ENCODE measurements around the gene CAPZB. TPM values are rescaled to one million over a fixed set of nuclear protein-coding genes. Genes with fewer than 3 reads are reported as not detected.

Gene CAPZB
- total RNA-seq, 1 experiment from 2014 or later, result 201 TPM

- DNase-seq, result no peak
- H3K27me3 ChIP-seq (ENCODE audit: control insufficient read depth, insufficient read depth, low read length), result no peaks in the 10 kb centered on the region
- peaks cover 11% of the 10 kb centered on the region for H3K36me3 ChIP-seq (replicated peaks; ENCODE audit: control insufficient read depth, insufficient read depth, low read length)
- no peak overlapping the region for H3K4me3 ChIP-seq (ENCODE audit: insufficient read depth, low read depth, low read length)
Observed at GRCh38 chr1:19357299-19357986, 127.9 kb downstream of the CAPZB start.

- peaks cover 13% of the 10 kb centered on the region for H3K36me3 ChIP-seq (replicated peaks; ENCODE audit: control insufficient read depth, insufficient read depth, low read length)
- DNase-seq, result no peak
- H3K4me3 ChIP-seq (ENCODE audit: insufficient read depth, low read depth, low read length), result no peak overlapping the region
- H3K27me3 ChIP-seq (ENCODE audit: control insufficient read depth, insufficient read depth, low read length), result no peaks in the 10 kb centered on the region
Observed at GRCh38 chr1:19356266-19356665, 129.1 kb downstream of the CAPZB start.

GRCh38 chr1:19354531-19354981, 130.8 kb downstream of the CAPZB start:
- peaks cover 13% of the 10 kb centered on the region for H3K36me3 ChIP-seq (replicated peaks; ENCODE audit: control insufficient read depth, insufficient read depth, low read length)
- no peak for DNase-seq
- H3K27me3 ChIP-seq (ENCODE audit: control insufficient read depth, insufficient read depth, low read length), result no peaks in the 10 kb centered on the region
- H3K4me3 ChIP-seq (ENCODE audit: insufficient read depth, low read depth, low read length), result no peak overlapping the region

DNA sequence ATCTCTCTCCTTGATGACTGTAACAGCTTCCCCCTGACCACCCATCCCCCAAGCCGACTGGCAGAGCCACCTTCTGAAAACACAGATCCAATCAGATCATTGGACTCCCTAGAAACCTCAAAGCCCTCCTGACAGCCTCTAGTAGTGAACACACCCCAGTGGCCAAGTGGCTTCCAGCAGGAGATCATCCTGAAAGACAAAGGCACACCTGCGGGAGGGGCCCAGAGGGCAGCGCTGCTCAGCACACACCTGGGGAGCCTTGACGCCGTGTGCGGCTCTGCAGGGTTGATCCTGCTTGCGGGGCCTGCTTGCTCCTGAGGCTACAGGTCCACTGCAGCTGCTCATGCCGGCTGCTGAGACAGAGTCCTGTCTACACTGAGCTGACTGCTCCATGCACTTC, 131.7 kb downstream of the CAPZB start:
- Histone ChIP-seq H3K27me3 (ENCODE audit: control insufficient read depth, insufficient read depth, low read length) (no peaks in the 10 kb centered on the region), H3K36me3 (replicated peaks; ENCODE audit: control insufficient read depth, insufficient read depth, low read length) (peaks cover 13% of the 10 kb centered on the region), H3K4me3 (ENCODE audit: insufficient read depth, low read depth, low read length) (no peak overlapping the region)
- DNase-seq, result peak; percentile 94

GRCh38 chr1:19352839-19353238, 132.5 kb downstream of the CAPZB start:
- Histone ChIP-seq H3K4me3 (ENCODE audit: insufficient read depth, low read depth, low read length) (no peak overlapping the region), H3K27me3 (ENCODE audit: control insufficient read depth, insufficient read depth, low read length) (no peaks in the 10 kb centered on the region), H3K36me3 (replicated peaks; ENCODE audit: control insufficient read depth, insufficient read depth, low read length) (peaks cover 13% of the 10 kb centered on the region)
- no peak for DNase-seq

- H3K36me3 ChIP-seq (replicated peaks; ENCODE audit: control insufficient read depth, insufficient read depth, low read length), result peaks cover 13% of the 10 kb centered on the region
- no peak overlapping the region for H3K4me3 ChIP-seq (ENCODE audit: insufficient read depth, low read depth, low read length)
- no peak for DNase-seq
- H3K27me3 ChIP-seq (ENCODE audit: control insufficient read depth, insufficient read depth, low read length), result no peaks in the 10 kb centered on the region
Observed at GRCh38 chr1:19351873-19352272, 133.5 kb downstream of the CAPZB start.

GRCh38 chr1:19350566-19350965, 134.8 kb downstream of the CAPZB start:
- peaks cover 6% of the 10 kb centered on the region for H3K36me3 ChIP-seq (replicated peaks; ENCODE audit: control insufficient read depth, insufficient read depth, low read length)
- no peak overlapping the region for H3K4me3 ChIP-seq (ENCODE audit: insufficient read depth, low read depth, low read length)

DNA sequence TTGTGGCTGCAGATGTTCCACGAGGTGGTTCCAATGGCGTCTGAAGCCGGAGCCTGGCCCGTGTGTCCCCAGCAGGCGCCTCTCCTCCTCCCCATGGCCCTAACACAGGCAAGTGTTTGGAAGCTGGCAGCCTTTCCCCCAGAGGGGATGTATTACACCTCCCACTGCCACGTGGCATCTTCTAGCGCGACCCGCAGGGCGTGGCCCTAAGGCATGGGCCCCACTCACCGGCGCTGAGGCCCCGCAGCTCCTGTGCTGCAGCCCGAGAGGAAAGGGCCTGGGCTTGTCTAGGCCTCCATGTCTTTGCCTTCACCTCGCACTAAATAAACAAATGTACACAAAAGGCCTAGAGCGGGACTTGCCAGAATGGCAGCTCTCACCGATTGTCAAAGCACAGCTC, 135.3 kb downstream of the CAPZB start:
- Histone ChIP-seq H3K4me3 (ENCODE audit: insufficient read depth, low read depth, low read length) (no peak overlapping the region), H3K27me3 (ENCODE audit: control insufficient read depth, insufficient read depth, low read length) (no peaks in the 10 kb centered on the region), H3K36me3 (replicated peaks; ENCODE audit: control insufficient read depth, insufficient read depth, low read length) (peaks cover 5% of the 10 kb centered on the region)
- DNase-seq, result no peak

More at GRCh38 chr1:19350566-19350965, 134.8 kb downstream of the CAPZB start:
- no peaks in the 10 kb centered on the region for H3K27me3 ChIP-seq (ENCODE audit: control insufficient read depth, insufficient read depth, low read length)
- no peak for DNase-seq

DNA sequence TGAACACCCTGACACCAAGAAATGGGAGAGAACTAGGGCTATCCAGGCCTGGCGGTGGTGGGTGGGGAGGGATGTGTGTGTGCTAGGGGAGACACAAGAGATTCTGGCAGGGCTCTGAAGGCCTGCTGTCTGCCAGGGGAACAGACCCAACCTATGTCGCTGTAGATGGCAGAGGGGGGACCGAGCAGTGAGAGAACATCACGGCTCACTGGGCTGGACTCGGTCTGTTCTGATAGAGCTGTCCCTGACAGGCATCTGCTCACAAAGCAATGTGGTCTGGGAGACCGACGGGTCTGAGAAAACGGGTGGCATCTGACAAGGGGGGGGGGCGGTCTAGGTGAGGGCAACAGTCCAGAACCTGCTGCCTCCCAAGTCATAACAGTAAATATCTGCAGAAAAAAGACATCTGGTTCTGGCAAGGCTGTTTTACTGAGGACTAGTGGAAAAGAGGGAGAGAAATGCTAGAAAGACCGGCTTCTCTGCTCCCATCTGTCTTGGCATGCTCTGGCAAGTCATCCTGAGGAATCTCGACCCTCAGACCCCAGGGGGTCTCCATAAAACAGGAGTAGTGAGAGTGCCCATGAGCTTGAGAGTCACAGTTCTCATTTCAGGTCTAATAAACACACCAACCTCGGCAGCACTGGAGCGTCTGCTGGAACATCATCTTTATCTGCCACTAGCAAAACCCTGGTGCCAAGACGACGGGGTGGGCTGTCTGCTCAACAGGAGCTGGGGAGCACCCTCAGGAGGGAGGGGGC, 136.7 kb downstream of the CAPZB start:
- Histone ChIP-seq H3K36me3 (replicated peaks; ENCODE audit: control insufficient read depth, insufficient read depth, low read length) (peaks cover 13% of the 10 kb centered on the region), H3K27me3 (ENCODE audit: control insufficient read depth, insufficient read depth, low read length) (no peaks in the 10 kb centered on the region), H3K4me3 (ENCODE audit: insufficient read depth, low read depth, low read length) (no peak overlapping the region)
- DNase-seq, result no peak

DNA sequence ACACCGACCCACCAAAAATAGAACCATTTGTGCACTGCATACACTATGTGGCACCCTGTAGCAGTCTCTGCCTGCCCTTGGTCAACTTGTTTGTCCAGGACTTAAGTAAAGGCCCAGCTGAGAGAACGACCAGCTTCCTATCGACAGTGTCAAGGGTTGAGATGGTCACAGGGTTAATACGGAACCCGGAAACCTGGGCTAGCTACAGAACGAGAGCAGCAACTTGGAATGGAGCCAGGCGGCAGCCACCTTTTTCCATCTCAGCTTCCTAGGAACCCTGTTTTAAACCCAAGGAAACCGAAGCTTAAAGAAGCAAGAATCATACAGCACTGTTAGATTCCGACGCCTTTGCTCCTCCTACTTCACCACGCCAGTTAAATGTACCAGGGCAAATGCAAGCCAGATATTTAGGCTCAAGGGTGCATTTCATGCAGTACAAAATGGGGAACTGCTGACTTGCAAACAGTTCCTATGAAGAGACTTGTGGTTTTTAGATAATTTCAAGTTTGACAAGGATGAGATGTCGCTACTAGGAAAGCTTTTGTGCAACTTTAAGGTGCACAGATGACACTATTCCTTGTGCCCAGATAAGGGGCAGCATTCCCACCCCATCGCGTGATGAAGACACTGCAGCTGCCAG, 137.7 kb downstream of the CAPZB start:
- no peak for DNase-seq
- H3K27me3 ChIP-seq (ENCODE audit: control insufficient read depth, insufficient read depth, low read length), result no peaks in the 10 kb centered on the region
- no peak overlapping the region for H3K4me3 ChIP-seq (ENCODE audit: insufficient read depth, low read depth, low read length)
- peaks cover 13% of the 10 kb centered on the region for H3K36me3 ChIP-seq (replicated peaks; ENCODE audit: control insufficient read depth, insufficient read depth, low read length)

- Histone ChIP-seq H3K27me3 (ENCODE audit: control insufficient read depth, insufficient read depth, low read length) (no peaks in the 10 kb centered on the region), H3K36me3 (replicated peaks; ENCODE audit: control insufficient read depth, insufficient read depth, low read length) (peaks cover 9% of the 10 kb centered on the region), H3K4me3 (ENCODE audit: insufficient read depth, low read depth, low read length) (no peak overlapping the region)
- DNase-seq, result no peak
Observed at GRCh38 chr1:19346026-19346425, 139.3 kb downstream of the CAPZB start.

DNA sequence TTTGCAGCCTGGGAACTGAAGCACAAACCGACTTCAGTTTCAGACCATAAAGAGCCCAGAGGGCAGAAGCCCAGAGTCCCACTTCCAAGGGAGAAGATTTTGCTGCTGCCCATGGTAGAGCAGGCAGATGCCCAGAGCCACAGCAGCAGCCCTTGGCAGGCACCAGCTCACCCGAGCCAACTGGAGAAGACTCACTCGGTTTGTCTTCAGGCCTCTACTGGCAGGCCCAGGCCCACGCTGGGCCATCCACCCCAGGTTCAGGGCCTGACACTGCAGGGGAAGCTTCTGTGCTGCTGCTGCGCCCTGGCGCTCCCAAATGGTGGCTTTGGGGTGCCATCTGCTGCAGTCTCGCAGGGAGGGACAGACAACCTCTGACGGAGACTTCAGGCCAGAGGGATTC, 139.9 kb downstream of the CAPZB start:
- Histone ChIP-seq H3K27me3 (ENCODE audit: control insufficient read depth, insufficient read depth, low read length) (no peaks in the 10 kb centered on the region), H3K36me3 (replicated peaks; ENCODE audit: control insufficient read depth, insufficient read depth, low read length) (peaks cover 14% of the 10 kb centered on the region), H3K4me3 (ENCODE audit: insufficient read depth, low read depth, low read length) (no peak overlapping the region)
- DNase-seq, result no peak

- H3K27me3 ChIP-seq (ENCODE audit: control insufficient read depth, insufficient read depth, low read length), result no peaks in the 10 kb centered on the region
- peaks cover 14% of the 10 kb centered on the region for H3K36me3 ChIP-seq (replicated peaks; ENCODE audit: control insufficient read depth, insufficient read depth, low read length)
- no peak for DNase-seq
Observed at GRCh38 chr1:19344831-19345230, 140.5 kb downstream of the CAPZB start.

DNA sequence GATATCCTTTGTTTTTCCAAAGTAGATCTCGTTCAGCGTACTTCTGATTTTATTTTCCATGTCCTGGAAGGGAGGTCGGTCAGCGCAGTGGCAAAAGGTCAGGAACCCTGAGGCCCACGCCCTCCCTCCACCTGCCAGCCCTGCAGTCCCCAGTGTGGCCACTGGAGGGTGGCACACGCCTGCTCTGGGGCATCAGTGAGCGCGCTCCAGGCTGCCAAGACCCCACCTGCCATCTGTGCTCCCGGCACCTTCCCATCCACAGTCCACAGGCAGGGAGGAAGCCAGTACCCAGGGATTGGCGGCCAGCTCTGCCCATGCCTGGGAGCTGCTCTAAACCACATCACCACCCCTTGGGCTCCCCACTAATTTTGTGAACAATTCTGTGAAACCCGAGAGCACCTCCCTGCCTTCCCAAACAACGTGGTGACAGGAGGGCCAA, 140.9 kb downstream of the CAPZB start:
- H3K36me3 ChIP-seq (replicated peaks; ENCODE audit: control insufficient read depth, insufficient read depth, low read length), result peaks cover 14% of the 10 kb centered on the region
- peak; percentile 95 for DNase-seq
- no peak overlapping the region for H3K4me3 ChIP-seq (ENCODE audit: insufficient read depth, low read depth, low read length)
- H3K27me3 ChIP-seq (ENCODE audit: control insufficient read depth, insufficient read depth, low read length), result no peaks in the 10 kb centered on the region

More at GRCh38 chr1:19344831-19345230, 140.5 kb downstream of the CAPZB start:
- no peak overlapping the region for H3K4me3 ChIP-seq (ENCODE audit: insufficient read depth, low read depth, low read length)
